Measurements from ENCODE around the gene FXYD6.

DNA sequence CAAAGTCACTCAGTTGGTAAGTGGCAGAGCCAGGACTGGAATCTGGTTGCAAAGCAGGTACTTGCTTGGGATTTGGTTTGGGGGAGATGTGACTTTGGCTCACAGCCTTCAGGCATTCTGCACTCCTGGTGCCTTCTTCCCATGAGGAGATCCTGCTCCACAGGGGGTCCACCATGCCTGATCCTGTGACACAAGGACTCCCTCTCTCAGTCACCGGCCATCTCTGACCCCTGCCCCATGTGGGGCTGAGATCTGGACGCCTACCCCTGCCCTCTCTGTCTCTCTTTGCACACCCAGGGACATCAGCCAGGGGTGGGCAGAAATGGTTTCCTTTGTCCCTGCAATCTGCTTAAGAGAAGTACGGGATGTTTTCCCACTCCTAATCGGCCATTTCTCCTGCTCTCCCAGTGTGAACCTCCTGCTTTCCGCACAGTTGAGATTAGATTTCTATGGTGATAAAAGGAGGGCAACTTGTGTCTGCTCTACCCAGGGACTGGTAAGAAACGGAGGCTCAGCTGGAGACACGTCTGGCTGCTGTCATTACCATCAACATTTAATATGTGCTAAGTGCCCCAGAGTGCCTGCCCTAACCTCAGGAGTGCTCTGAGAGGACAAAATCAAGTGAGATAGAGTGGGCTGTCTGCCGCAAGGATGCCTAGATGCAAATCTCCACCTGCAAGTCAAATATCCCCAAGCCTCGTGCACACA lies 11.1 kb upstream of the FXYD6 start:
- TF ChIP-seq POLR2A (IDR thresholded peaks at IDR 0.05): no peak
- TF ChIP-seq, protein P1, sequence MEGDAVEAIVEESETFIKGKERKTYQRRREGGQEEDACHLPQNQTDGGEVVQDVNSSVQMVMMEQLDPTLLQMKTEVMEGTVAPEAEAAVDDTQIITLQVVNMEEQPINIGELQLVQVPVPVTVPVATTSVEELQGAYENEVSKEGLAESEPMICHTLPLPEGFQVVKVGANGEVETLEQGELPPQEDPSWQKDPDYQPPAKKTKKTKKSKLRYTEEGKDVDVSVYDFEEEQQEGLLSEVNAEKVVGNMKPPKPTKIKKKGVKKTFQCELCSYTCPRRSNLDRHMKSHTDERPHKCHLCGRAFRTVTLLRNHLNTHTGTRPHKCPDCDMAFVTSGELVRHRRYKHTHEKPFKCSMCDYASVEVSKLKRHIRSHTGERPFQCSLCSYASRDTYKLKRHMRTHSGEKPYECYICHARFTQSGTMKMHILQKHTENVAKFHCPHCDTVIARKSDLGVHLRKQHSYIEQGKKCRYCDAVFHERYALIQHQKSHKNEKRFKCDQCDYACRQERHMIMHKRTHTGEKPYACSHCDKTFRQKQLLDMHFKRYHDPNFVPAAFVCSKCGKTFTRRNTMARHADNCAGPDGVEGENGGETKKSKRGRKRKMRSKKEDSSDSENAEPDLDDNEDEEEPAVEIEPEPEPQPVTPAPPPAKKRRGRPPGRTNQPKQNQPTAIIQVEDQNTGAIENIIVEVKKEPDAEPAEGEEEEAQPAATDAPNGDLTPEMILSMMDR (IDR thresholded peaks at IDR 0.05): no peak

Measured in adrenal gland (tissue), 5 donors.